Activated CD4-positive, alpha-beta T cell treated with anti-CD3 and anti-CD28 coated beads, Interleukin-2, Interleukin-6, amounts not matched to agents 100 ng/mL and 50 ng/mL, durations not matched to agents 16 hours and 8 hours (primary cell): ENCODE results near the gene ARID5A.

Source experiments
- DNase-seq: peaks from one replicate; pipeline ENCODE4 v3.0.0-alpha.2; 2020

Gene ARID5A

DNA sequence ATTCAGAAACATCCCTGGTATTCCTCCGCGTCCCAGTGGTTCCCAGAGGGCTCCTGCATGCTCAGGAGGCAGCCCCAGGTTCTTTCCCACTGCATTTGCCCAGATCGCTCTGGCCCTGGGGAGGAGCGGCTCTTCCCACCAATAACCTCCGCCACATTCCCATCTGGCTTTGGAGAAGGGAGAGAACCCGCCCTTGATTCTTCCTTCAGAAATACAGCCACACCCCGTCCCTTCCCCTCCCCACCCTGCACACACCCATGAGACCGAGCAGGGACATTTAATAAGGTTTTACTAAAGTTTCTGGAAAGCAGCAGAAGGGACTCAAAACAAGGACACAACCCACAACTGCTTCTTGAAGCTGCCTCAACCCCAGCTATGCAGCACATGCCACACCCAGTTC is 21.9 kb downstream of the ARID5A start:
- no peak for DNase-seq

- no peak for DNase-seq
These were observed 27.5 kb downstream of the ARID5A start for GRCh38 chr2:96564026-96564425.

DNA sequence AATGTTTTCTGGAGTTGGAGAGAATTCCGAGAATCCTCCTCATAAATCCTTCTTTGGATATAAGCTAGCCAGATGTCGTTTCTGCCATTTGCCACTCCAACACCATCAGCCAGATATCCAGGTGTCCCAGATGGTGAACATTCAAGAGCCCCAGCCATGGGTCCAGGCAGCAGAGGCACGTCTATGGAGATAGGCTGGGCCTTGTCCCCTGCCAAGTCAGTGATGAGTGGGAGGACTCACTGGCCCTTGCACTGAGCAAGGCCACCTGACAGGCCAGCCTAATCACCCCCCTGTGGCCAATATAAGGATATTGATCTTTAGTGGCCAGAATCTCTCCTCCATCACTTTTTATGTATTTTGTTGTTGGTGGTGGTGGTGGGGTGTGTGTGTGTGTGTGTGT is 28.0 kb downstream of the ARID5A start:
- no peak for DNase-seq

DNA sequence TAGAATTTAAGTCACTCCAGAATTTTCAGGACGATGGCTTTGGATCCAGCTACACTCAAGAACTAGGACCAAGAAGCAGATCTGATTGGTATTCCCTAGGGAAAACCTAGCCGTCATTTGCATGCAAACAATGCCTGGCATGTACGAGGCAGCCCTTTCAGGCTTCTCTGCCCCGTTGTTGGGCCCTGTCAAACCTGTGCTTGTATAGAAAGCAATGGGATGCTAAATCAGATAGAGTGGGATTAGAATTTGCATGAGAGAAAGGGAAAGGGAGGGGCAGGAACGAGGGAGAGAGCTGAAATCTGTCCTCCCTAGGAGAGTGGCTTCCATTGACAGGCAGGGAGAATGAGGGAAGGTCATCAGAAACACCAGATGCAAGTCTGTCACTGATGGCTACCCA is 28.6 kb downstream of the ARID5A start:
- DNase-seq: no peak

GRCh38 chr2:96568094-96568493 is 31.5 kb downstream of the ARID5A start:
- no peak for DNase-seq

- no peak for DNase-seq
These were observed 37.8 kb downstream of the ARID5A start for GRCh38 chr2:96574364-96574763.

- DNase-seq: no peak
These were observed 39.4 kb downstream of the ARID5A start for GRCh38 chr2:96575785-96576456.

DNA sequence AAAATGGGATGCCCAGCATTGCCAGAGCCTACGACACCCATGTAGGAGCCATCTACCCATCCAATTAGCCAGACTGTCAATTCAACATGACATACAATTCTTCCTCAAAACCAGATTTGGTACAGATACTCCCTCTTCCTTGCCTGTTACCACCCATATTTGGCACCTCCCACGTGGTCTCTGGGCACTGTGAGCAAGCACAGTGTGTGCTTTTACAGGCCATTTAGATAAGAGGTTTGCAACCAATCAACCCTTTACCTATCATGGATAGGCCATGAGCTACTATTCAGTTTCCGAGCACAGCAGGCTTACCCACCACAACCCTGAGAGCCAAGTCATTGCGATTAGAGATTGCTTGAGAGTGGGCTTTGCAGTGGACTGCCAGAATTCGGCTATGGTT is 40.9 kb downstream of the ARID5A start:
- no peak for DNase-seq

DNA sequence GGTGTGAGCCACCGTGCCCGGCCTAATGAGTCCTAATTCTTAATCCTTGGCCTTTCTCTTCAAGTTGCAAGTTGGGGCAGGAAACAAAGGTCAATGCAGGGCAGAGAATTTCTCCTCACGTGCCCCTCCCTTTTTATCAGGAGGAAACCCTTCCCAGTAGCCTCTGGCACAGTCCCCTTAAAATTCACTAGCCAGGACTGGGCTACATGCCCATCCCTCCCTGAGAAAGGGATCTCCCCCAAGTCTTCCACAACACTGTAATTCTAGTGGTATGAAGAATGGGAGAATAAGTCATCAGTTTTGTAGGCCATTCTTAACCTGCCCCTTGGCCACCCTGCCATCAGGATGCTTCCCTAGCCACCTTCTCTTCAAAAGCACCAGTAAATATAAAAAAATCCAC is 42.2 kb downstream of the ARID5A start:
- no peak for DNase-seq

DNA sequence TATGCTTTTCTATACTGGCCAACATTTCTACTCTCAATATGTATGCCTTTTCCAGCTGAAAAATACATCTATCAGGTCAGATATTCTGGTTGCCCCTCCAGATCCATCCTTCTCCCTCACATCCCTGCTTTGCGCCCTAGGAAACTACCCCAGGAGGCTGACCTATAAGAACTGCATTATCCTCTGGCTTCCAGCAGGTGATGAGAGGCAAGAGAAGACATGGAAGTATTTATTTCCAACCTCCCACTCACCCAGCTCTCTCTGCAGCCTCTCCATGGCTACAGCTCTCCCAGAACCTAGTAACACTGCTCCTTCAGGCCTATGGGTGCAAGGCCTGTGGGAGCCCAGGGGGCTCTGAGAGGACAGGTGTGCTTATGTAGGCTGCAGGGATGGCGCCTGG is 42.9 kb downstream of the ARID5A start:
- DNase-seq: no peak

GRCh38 chr2:96580771-96581170 is 44.2 kb downstream of the ARID5A start:
- DNase-seq: peak; percentile 39

DNA sequence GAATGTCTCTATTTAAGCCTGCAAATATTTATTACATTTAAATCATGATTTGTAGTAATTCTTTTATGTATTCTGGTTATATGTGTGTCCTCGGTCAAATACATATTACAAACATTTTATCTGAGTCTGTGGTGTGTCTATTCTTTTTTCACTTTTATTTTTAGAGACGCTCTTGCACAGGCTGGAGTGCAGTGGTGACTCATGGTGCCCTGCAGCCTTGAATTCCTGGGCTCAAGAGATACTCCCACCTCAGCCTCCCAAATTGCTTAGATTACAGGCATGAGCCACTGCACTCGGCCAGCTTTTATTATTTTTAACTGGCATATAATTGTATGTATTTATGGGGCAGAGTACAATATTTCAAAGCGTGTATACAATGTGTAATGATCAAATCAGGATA is 47.5 kb downstream of the ARID5A start:
- DNase-seq: no peak

DNA sequence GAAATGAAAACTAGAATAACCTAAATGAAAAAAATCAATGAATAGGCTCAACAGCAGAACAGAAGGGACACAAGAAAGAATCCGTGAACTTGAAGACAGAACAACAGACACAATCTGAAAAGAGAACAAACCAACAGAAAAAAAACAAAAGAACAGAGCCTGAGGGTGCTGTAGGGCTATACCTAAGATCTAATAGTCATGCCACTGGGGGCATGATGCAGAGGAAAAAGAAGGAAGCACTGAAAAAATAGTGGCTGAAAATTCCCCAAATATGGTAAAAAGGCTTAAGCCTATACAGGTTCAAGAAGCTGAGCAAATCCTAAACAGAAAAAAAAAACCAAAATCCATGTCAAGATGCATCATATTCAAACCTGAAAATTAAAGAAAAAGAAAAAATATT is 51.3 kb downstream of the ARID5A start:
- no peak for DNase-seq

DNA sequence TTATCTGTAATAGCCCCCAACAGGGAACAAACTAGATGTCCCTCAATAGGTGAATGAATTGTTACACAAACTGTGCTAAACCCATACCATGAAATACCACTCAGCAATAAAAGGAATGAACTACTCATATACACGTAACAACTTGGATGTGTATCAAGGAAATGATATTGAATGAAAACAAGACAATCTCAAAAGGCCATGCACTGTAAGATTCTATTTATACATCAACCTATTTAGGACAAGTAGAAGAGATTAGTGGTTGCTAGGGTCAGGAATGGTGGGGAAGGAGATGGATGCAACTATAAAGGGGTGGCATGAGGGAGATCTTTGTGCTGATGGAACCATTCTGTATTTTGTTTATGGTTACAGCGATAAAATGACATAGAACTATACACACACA is 54.5 kb downstream of the ARID5A start:
- no peak for DNase-seq

DNA sequence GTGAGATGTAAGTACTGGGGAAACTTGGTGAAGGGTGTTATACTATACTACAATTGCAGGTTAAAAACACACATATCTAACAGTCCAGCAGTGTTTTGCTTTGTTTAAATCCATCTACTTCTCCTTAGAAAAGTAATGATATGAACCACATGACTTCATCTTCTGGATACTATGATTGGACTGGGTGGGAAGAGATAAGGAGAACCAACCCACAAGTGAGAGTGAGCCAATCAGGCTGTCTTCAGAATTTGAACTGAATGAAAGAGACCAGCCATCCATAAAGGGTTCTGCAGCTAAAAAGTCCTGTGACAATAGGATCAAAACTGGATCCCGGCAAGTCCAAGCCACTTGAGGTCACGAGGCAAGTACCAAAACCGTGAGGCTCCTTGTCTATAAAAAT is 54.9 kb downstream of the ARID5A start:
- DNase-seq: no peak

GRCh38 chr2:96594282-96594681 is 57.7 kb downstream of the ARID5A start:
- DNase-seq: no peak

DNA sequence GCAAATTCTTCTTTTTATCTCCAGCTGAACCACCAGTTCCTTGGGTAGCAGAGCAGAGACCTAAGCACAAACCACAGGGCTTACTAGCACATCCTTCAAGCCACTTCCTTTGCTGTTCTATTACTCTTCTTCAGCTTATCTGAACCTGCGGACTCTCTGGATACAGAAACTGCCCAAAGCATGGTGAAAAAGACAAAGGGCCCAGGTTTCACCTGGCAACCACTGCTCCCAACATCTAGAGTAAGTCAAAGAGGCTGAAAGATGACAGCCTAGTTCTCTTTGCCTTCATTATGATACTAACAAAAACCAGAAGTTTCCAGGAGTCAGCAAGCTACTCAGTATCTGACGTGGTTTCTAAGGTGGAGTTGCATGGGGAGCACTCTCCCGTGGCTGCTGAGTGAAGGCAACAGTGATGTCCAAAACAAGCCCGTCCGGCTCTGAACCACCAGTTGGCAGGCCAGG is 58.2 kb downstream of the ARID5A start:
- DNase-seq: peak; percentile 62

GRCh38 chr2:96596596-96596995 is 60.0 kb downstream of the ARID5A start:
- no peak for DNase-seq

GRCh38 chr2:96599941-96600340 is 63.4 kb downstream of the ARID5A start:
- DNase-seq: no peak

GRCh38 chr2:96601382-96602292 is 65.1 kb downstream of the ARID5A start:
- peak; percentile 57 for DNase-seq
